Liver (tissue), 9 donors: ENCODE data around the gene ARPC3. TPM values are rescaled to one million over a fixed set of nuclear protein-coding genes. Genes with fewer than 3 reads are reported as not detected.

Experiments used
- DNase-seq: peaks from one replicate; pipeline ENCODE4 v3.0.0-alpha.2; 2017; ENCODE audit warnings: low spot score
- H3K27ac ChIP-seq, 2 donors: one replicate each; pipeline ENCODE4 v1.7.0; 2013; ENCODE audit warnings: inconsistent platforms in 2 of 2, low read length in 2 of 2, control low read depth in 1 of 2, low read depth in 1 of 2, mild to moderate bottlenecking in 1 of 2
- H3K27me3 ChIP-seq, 4 donors: one replicate each; pipeline versions ENCODE4 v1.6.1 to v1.7.0; 2013; ENCODE audit warnings: low read length in 3 of 4, inconsistent platforms in 1 of 4, mild to moderate bottlenecking in 1 of 4, moderate library complexity in 1 of 4; ENCODE audit not compliant: control insufficient read depth in 4 of 4, insufficient read depth in 4 of 4
- H3K36me3 ChIP-seq, 4 donors: one replicate each; pipeline versions ENCODE4 v1.6.1 to v1.7.0; 2013; ENCODE audit warnings: low read length in 3 of 4, mild to moderate bottlenecking in 3 of 4, low read depth in 1 of 4, moderate library complexity in 1 of 4; ENCODE audit not compliant: control insufficient read depth in 4 of 4, insufficient read depth in 3 of 4
- H3K4me1 ChIP-seq, 4 donors: one replicate each; pipeline versions ENCODE4 v1.6.1 to v1.7.0; 2013; ENCODE audit warnings: low read length in 3 of 4, mild to moderate bottlenecking in 3 of 4, moderate library complexity in 1 of 4; ENCODE audit not compliant: control insufficient read depth in 4 of 4, insufficient read depth in 4 of 4
- H3K4me3 ChIP-seq, 3 donors: one replicate each; pipeline versions ENCODE4 v1.6.1 to v1.7.0; 2013; ENCODE audit warnings: low read length in 3 of 3, control low read depth in 1 of 3, low read depth in 1 of 3, mild to moderate bottlenecking in 1 of 3
- H3K9ac ChIP-seq, 2 donors: one replicate each; pipeline ENCODE4 v1.7.0; 2013; ENCODE audit warnings: low read length in 2 of 2, mild to moderate bottlenecking in 2 of 2, moderate library complexity in 2 of 2, control low read depth in 1 of 2, low read depth in 1 of 2
- H3K9me3 ChIP-seq, 4 donors: one replicate each; pipeline versions ENCODE4 v1.6.1 to v1.7.0; 2013; ENCODE audit warnings: low read length in 3 of 4; ENCODE audit not compliant: control insufficient read depth in 4 of 4
- ATF3 ChIP-seq: IDR thresholded peaks from 2 replicates; pipeline ENCODE4 v1.6.1; 2016; ENCODE audit warnings: antibody characterized with exemption
- EGR1 ChIP-seq, 2 donors: IDR thresholded peaks; 2 replicates each; pipeline ENCODE4 v1.6.1; 2016 to 2018; ENCODE audit warnings: antibody characterized with exemption in 2 of 2, low read depth in 2 of 2
- FOXA1 ChIP-seq: IDR thresholded peaks from 2 replicates; pipeline ENCODE4 v1.6.1; 2016; ENCODE audit warnings: antibody characterized with exemption
- FOXA2 ChIP-seq: IDR thresholded peaks from 2 replicates; pipeline ENCODE4 v1.6.1; 2016; ENCODE audit warnings: antibody characterized with exemption
- GABPA ChIP-seq, 2 donors: IDR thresholded peaks in 1 of 2; conservative IDR thresholded peaks in 1 of 2; 2 replicates each; pipeline ENCODE4 v1.6.1; 2016; ENCODE audit warnings: antibody characterized with exemption in 2 of 2, mild to moderate bottlenecking in 1 of 2, moderate library complexity in 1 of 2
- HNF4A ChIP-seq, 2 donors: conservative IDR thresholded peaks; 2 replicates each; pipeline ENCODE4 v1.6.1; 2016; ENCODE audit warnings: antibody characterized with exemption in 2 of 2, mild to moderate bottlenecking in 2 of 2
- JUND ChIP-seq, 2 donors: IDR thresholded peaks; 2 replicates each; pipeline ENCODE4 v1.6.1; 2016; ENCODE audit warnings: antibody characterized with exemption in 2 of 2
- NR2F2 ChIP-seq: IDR thresholded peaks from 2 replicates; pipeline ENCODE4 v1.6.1; 2016; ENCODE audit warnings: antibody characterized with exemption
- RXRA ChIP-seq, 2 donors: IDR thresholded peaks; 2 replicates each; pipeline ENCODE4 v1.6.1; 2017 to 2018; ENCODE audit warnings: antibody characterized with exemption in 2 of 2, mild to moderate bottlenecking in 1 of 2
- SP1 ChIP-seq: IDR thresholded peaks from 2 replicates; pipeline ENCODE4 v1.6.1; 2018; ENCODE audit warnings: antibody characterized with exemption, mild to moderate bottlenecking
- TAF1 ChIP-seq: conservative IDR thresholded peaks from 2 replicates; pipeline ENCODE4 v1.6.1; 2016; ENCODE audit warnings: antibody characterized with exemption, mild to moderate bottlenecking
- YY1 ChIP-seq: IDR thresholded peaks from 2 replicates; pipeline ENCODE4 v1.6.1; 2016; ENCODE audit warnings: antibody characterized with exemption, mild to moderate bottlenecking
- ZBTB33 ChIP-seq: IDR thresholded peaks from 2 replicates; pipeline ENCODE4 v1.6.1; 2016; ENCODE audit warnings: antibody characterized with exemption
- WGBS: extraction: QIAGEN DNeasy Blood & Tissue Kit; methylation state at CpG from one replicate; pipeline ENCODE4 v1.1.7; 2013; 5-methylcytosine and 5-hydroxymethylcytosine counted together
- polyA plus RNA-seq, 2 donors: library from polyadenylated mRNA; stranded (reverse) in 1 of 2; unstranded in 1 of 2; fragments of 200-250 nt in 1 of 2; fragments of >200 nt in 1 of 2; fragmentation: Nextera tagmentation in 1 of 2; extraction: Ambion mirVana in 1 of 2; gene quantifications; one replicate each; pipeline versions ENCODE4 v1.2.1 to v1.2.3, GENCODE V29; 2013 to 2015
- total RNA-seq, 2 donors: library from RNA; depleted of rRNA; stranded (reverse); fragments of >200 nt; gene quantifications; one replicate each; pipeline ENCODE4 v1.2.3, GENCODE V29; 2014
- TF ChIP-seq, protein P1 (sequence below): fragments of 150-350 bp; IDR thresholded peaks from 2 replicates; pipeline ENCODE4 v1.5.1; 2017; ENCODE audit warnings: improper control_type of control experiment, low read depth, low read length; ENCODE audit not compliant: missing input control
- TF ChIP-seq, protein P2 (sequence below): IDR thresholded peaks from 2 replicates; pipeline ENCODE4 v1.6.1; 2016; ENCODE audit warnings: antibody characterized with exemption, mild to moderate bottlenecking
- TF ChIP-seq, protein P3 (sequence below): IDR thresholded peaks from 2 replicates; pipeline ENCODE4 v1.6.1; 2016; ENCODE audit warnings: antibody characterized with exemption
- donor health status: healthy.
- donor health status: healthy.
- donor health status: healthy.
- donor health status: healthy.
- donor health status: healthy.

Gene ARPC3
- total and polyA plus RNA-seq, 4 donors, result 86.2 to 140 (median 115) TPM

DNA sequence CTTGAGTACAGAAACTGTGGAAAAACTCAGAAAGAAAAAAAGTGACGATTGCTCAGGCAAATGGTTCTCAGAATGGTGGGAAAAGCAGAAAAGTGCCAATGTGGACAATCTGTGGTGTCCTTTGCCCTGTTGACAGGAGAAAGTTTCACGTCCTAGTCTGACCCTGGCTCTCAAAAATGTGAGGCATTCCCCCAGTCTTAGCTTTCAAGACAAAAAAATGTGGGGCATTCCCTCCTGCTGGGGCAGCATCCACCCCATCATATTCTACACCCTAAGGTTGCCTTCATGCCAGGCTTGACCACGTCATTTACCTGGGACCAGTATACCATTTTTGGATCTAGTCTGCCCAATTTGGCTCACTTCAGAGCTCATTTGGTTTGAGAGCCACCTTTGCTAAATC lies 25.9 kb downstream of the ARPC3 start:
- Histone ChIP-seq H3K9ac (no peak overlapping the region), H3K27ac (no peak overlapping the region), H3K4me1 (no peaks in the 10 kb centered on the region), H3K9me3 (no peaks in the 10 kb centered on the region), H3K4me3 (no peak overlapping the region), H3K27me3 (no peaks in the 10 kb centered on the region), H3K36me3 (no peaks in the 10 kb centered on the region)
- WGBS, result 50% methylated on average over 3 of the region's 3 CpGs
- no peak for DNase-seq
- no peak for TF ChIP-seq SP1
- no peak for TF ChIP-seq EGR1 (IDR thresholded peaks at IDR 0.05; ENCODE audit: low read depth in 2 of 2)
- TF ChIP-seq, protein P1, sequence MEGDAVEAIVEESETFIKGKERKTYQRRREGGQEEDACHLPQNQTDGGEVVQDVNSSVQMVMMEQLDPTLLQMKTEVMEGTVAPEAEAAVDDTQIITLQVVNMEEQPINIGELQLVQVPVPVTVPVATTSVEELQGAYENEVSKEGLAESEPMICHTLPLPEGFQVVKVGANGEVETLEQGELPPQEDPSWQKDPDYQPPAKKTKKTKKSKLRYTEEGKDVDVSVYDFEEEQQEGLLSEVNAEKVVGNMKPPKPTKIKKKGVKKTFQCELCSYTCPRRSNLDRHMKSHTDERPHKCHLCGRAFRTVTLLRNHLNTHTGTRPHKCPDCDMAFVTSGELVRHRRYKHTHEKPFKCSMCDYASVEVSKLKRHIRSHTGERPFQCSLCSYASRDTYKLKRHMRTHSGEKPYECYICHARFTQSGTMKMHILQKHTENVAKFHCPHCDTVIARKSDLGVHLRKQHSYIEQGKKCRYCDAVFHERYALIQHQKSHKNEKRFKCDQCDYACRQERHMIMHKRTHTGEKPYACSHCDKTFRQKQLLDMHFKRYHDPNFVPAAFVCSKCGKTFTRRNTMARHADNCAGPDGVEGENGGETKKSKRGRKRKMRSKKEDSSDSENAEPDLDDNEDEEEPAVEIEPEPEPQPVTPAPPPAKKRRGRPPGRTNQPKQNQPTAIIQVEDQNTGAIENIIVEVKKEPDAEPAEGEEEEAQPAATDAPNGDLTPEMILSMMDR, result no peak
- TF ChIP-seq RXRA (IDR thresholded peaks at IDR 0.05), result no peak
- no peak for TF ChIP-seq FOXA1
- no peak for TF ChIP-seq ATF3
- TF ChIP-seq YY1, result no peak
- TF ChIP-seq ZBTB33, result no peak
- TF ChIP-seq NR2F2, result no peak
- no peak for TF ChIP-seq GABPA (IDR thresholded peaks at IDR 0.05 in 1 of 2, conservative IDR thresholded peaks at IDR 0.05 in 1 of 2)
- TF ChIP-seq JUND (IDR thresholded peaks at IDR 0.05), result no peak
- no peak for TF ChIP-seq FOXA2
- TF ChIP-seq HNF4A (conservative IDR thresholded peaks at IDR 0.05), result no peak
- TF ChIP-seq, protein P2, sequence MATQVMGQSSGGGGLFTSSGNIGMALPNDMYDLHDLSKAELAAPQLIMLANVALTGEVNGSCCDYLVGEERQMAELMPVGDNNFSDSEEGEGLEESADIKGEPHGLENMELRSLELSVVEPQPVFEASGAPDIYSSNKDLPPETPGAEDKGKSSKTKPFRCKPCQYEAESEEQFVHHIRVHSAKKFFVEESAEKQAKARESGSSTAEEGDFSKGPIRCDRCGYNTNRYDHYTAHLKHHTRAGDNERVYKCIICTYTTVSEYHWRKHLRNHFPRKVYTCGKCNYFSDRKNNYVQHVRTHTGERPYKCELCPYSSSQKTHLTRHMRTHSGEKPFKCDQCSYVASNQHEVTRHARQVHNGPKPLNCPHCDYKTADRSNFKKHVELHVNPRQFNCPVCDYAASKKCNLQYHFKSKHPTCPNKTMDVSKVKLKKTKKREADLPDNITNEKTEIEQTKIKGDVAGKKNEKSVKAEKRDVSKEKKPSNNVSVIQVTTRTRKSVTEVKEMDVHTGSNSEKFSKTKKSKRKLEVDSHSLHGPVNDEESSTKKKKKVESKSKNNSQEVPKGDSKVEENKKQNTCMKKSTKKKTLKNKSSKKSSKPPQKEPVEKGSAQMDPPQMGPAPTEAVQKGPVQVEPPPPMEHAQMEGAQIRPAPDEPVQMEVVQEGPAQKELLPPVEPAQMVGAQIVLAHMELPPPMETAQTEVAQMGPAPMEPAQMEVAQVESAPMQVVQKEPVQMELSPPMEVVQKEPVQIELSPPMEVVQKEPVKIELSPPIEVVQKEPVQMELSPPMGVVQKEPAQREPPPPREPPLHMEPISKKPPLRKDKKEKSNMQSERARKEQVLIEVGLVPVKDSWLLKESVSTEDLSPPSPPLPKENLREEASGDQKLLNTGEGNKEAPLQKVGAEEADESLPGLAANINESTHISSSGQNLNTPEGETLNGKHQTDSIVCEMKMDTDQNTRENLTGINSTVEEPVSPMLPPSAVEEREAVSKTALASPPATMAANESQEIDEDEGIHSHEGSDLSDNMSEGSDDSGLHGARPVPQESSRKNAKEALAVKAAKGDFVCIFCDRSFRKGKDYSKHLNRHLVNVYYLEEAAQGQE, result no peak

GRCh38 chr12:110421701-110422100 lies 28.4 kb downstream of the ARPC3 start:
- 87% methylated on average over 4 of the region's 4 CpGs for WGBS
- no peak overlapping the region for H3K4me3 ChIP-seq
- H3K36me3 ChIP-seq, result no peaks in the 10 kb centered on the region
- H3K27me3 ChIP-seq, result no peaks in the 10 kb centered on the region
- no peaks in the 10 kb centered on the region for H3K9me3 ChIP-seq
- no peaks in the 10 kb centered on the region for H3K4me1 ChIP-seq
- H3K27ac ChIP-seq, result no peak overlapping the region
- H3K9ac ChIP-seq, result no peak overlapping the region
- DNase-seq, result no peak
- TF ChIP-seq, protein P3, sequence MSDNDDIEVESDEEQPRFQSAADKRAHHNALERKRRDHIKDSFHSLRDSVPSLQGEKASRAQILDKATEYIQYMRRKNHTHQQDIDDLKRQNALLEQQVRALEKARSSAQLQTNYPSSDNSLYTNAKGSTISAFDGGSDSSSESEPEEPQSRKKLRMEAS, result no peak
- TF ChIP-seq EGR1 (IDR thresholded peaks at IDR 0.05; ENCODE audit: low read depth in 2 of 2), result no peak
- no peak for TF ChIP-seq TAF1
- TF ChIP-seq HNF4A (conservative IDR thresholded peaks at IDR 0.05), result no peak
- no peak for TF ChIP-seq ZBTB33
- no peak for TF ChIP-seq GABPA (IDR thresholded peaks at IDR 0.05 in 1 of 2, conservative IDR thresholded peaks at IDR 0.05 in 1 of 2)
- TF ChIP-seq SP1, result no peak
- TF ChIP-seq, protein P2, result no peak
